Measurements from ENCODE around the gene SHQ1. TPM values are rescaled to one million over a fixed set of nuclear protein-coding genes. Genes with fewer than 3 reads are reported as not detected.

Gene SHQ1
- total and polyA plus RNA-seq, 4 donors: 7.3 to 25.0 (median 16.0) TPM

GRCh38 chr3:72846166-72846565 lies 2.1 kb downstream of the SHQ1 start:
- WGBS, 2 donors: 92 to 95% methylated on average over 10 of the region's 10 CpGs
- no peak overlapping the region for H3K27ac ChIP-seq (ENCODE audit: low read depth in 1 of 2, low read length in 1 of 2)
- H3K9ac ChIP-seq (ENCODE audit: insufficient read depth in 1 of 2, low read length in 2 of 2): no peak overlapping the region
- ATAC-seq (ENCODE audit: insufficient read depth, low FRiP score): no peak
- DNase-seq: no peak
- no peaks in the 10 kb centered on the region for H3K9me3 ChIP-seq (ENCODE audit: control insufficient read depth in 4 of 4, insufficient read depth in 3 of 4, low read length in 3 of 4)
- TF ChIP-seq CTCF (IDR thresholded peaks at IDR 0.05; ENCODE audit: control extremely low read depth, extremely low read depth): no peak
- H3K36me3 ChIP-seq (ENCODE audit: control insufficient read depth in 4 of 4, insufficient read depth in 4 of 4, low read length in 4 of 4): peaks cover 4 to 11% (median 8%) of the 10 kb centered on the region in 4 donors
- H3K4me1 ChIP-seq (ENCODE audit: control insufficient read depth in 5 of 5, insufficient read depth in 5 of 5, low read length in 5 of 5): peaks cover 1 to 30% (median 9%) of the 10 kb centered on the region in 5 donors
- H3K27me3 ChIP-seq (ENCODE audit: control insufficient read depth in 3 of 3, insufficient read depth in 3 of 3, low read length in 2 of 3): peaks cover 0 to 4% (median 0%) of the 10 kb centered on the region in 3 donors
- H3K4me3 ChIP-seq: no peak overlapping the region

DNA sequence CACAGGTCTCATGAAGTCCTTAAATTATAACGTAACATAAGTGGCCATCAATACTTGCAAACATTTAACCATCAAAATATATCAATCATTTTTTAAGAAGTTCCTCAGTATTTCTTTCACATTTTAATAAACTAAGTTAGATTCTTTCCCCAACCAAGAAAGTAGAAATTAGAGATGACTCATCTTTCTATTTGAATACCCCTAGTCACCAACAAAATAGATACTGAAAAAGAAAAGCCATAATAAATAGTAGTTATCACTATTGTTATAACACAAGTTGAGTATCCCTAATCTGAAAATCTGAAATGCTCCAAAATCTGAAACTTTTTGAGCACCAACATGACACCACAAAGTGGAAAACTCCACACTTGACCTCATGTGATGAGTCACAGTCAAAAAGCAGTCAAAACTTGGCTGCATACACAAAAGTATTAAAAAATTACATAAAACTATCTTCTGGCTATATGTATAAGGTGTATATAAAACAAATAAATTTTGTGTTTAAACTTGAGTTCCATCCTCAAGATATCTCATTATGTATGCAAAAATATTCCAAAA lies 3.7 kb downstream of the SHQ1 start:
- DNase-seq (no peak), ATAC-seq (ENCODE audit: insufficient read depth, low FRiP score) (no peak)
- 92 to 96% methylated on average over 1 of the region's 1 CpG for WGBS, 2 donors
- Histone ChIP-seq H3K27me3 (ENCODE audit: control insufficient read depth in 3 of 3, insufficient read depth in 3 of 3, low read length in 2 of 3) (peaks cover 0 to under 1% (median 0%) of the 10 kb centered on the region in 3 donors), H3K4me1 (ENCODE audit: control insufficient read depth in 5 of 5, insufficient read depth in 5 of 5, low read length in 5 of 5) (peaks cover 1 to 30% (median 9%) of the 10 kb centered on the region in 5 donors), H3K9ac (ENCODE audit: insufficient read depth in 1 of 2, low read length in 2 of 2) (no peak overlapping the region), H3K36me3 (ENCODE audit: control insufficient read depth in 4 of 4, insufficient read depth in 4 of 4, low read length in 4 of 4) (peaks cover 4 to 15% (median 11%) of the 10 kb centered on the region in 4 donors), H3K4me3 (no peak overlapping the region), H3K9me3 (ENCODE audit: control insufficient read depth in 4 of 4, insufficient read depth in 3 of 4, low read length in 3 of 4) (no peaks in the 10 kb centered on the region), H3K27ac (ENCODE audit: low read depth in 1 of 2, low read length in 1 of 2) (no peak overlapping the region)
- no peak for TF ChIP-seq CTCF (IDR thresholded peaks at IDR 0.05; ENCODE audit: control extremely low read depth, extremely low read depth)

- Histone ChIP-seq H3K36me3 (ENCODE audit: control insufficient read depth in 4 of 4, insufficient read depth in 4 of 4, low read length in 4 of 4) (peaks cover 10 to 24% (median 20%) of the 10 kb centered on the region in 4 donors), H3K9me3 (ENCODE audit: control insufficient read depth in 4 of 4, insufficient read depth in 3 of 4, low read length in 3 of 4) (no peaks in the 10 kb centered on the region), H3K27me3 (ENCODE audit: control insufficient read depth in 3 of 3, insufficient read depth in 3 of 3, low read length in 2 of 3) (no peaks in the 10 kb centered on the region), H3K27ac (ENCODE audit: low read depth in 1 of 2, low read length in 1 of 2) (no peak overlapping the region), H3K4me1 (ENCODE audit: control insufficient read depth in 5 of 5, insufficient read depth in 5 of 5, low read length in 5 of 5) (no peaks in the 10 kb centered on the region), H3K4me3 (no peak overlapping the region), H3K9ac (ENCODE audit: insufficient read depth in 1 of 2, low read length in 2 of 2) (no peak overlapping the region)
- ATAC-seq (ENCODE audit: insufficient read depth, low FRiP score) (no peak), DNase-seq (no peak)
- no peak for TF ChIP-seq CTCF (IDR thresholded peaks at IDR 0.05; ENCODE audit: control extremely low read depth, extremely low read depth)
- WGBS, 2 donors: 73 to 91% methylated on average over 3 of the region's 3 CpGs
These were observed 9.2 kb downstream of the SHQ1 start for GRCh38 chr3:72839057-72839456.

DNA sequence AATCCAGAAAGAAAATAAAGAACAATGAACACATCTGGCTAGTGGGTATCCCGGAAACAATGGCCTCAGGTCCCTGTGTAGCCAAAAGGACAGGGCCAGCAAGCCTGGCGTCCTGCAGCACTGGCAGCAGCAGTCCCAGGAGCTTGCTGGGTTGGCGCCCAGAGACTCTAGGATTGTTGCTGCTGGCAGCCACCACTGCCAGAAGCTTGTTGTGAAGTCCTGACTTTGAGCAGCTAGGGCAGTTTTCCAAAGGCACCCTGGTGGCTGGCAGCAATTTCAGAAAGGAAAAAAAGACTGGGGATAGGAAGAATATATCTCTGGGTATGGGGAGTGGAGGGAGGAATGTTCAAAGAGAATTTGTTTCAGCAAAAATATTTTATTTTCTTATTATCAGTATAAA lies 11.3 kb downstream of the SHQ1 start:
- DNase-seq (no peak), ATAC-seq (ENCODE audit: insufficient read depth, low FRiP score) (no peak)
- 76 to 83% methylated on average over 3 of the region's 3 CpGs for WGBS, 2 donors
- no peak overlapping the region for H3K27ac ChIP-seq (ENCODE audit: low read depth in 1 of 2, low read length in 1 of 2)
- no peaks in the 10 kb centered on the region for H3K27me3 ChIP-seq (ENCODE audit: control insufficient read depth in 3 of 3, insufficient read depth in 3 of 3, low read length in 2 of 3)
- H3K4me1 ChIP-seq (ENCODE audit: control insufficient read depth in 5 of 5, insufficient read depth in 5 of 5, low read length in 5 of 5): no peaks in the 10 kb centered on the region
- TF ChIP-seq CTCF (IDR thresholded peaks at IDR 0.05; ENCODE audit: control extremely low read depth, extremely low read depth): no peak
- no peak overlapping the region for H3K4me3 ChIP-seq
- H3K9me3 ChIP-seq (ENCODE audit: control insufficient read depth in 4 of 4, insufficient read depth in 3 of 4, low read length in 3 of 4): no peaks in the 10 kb centered on the region
- H3K36me3 ChIP-seq (ENCODE audit: control insufficient read depth in 4 of 4, insufficient read depth in 4 of 4, low read length in 4 of 4): peaks cover 12 to 24% (median 19%) of the 10 kb centered on the region in 4 donors
- no peak overlapping the region for H3K9ac ChIP-seq (ENCODE audit: insufficient read depth in 1 of 2, low read length in 2 of 2)
